ENCODE results near the gene FAM89A.

DNA sequence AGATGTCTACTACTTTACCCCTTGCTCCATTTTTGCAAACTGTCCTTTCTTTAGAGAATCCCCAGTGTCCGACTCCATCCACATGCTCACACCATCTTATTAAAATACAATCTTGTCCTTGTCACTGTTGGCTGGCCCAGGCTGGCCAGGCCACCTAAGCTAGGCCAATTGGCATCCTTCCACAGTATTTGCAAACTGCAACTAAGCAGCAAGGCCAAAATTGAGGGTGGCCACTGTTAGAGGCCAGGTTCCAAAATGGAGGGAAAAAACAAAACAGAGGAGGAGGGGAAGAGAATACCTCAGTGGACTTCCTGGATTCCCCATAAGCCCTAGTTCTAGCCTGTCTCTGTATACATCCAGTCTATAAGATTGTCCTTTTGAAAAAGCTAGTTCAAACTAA, 4.3 kb downstream of the FAM89A start:
- TF ChIP-seq, protein P1, sequence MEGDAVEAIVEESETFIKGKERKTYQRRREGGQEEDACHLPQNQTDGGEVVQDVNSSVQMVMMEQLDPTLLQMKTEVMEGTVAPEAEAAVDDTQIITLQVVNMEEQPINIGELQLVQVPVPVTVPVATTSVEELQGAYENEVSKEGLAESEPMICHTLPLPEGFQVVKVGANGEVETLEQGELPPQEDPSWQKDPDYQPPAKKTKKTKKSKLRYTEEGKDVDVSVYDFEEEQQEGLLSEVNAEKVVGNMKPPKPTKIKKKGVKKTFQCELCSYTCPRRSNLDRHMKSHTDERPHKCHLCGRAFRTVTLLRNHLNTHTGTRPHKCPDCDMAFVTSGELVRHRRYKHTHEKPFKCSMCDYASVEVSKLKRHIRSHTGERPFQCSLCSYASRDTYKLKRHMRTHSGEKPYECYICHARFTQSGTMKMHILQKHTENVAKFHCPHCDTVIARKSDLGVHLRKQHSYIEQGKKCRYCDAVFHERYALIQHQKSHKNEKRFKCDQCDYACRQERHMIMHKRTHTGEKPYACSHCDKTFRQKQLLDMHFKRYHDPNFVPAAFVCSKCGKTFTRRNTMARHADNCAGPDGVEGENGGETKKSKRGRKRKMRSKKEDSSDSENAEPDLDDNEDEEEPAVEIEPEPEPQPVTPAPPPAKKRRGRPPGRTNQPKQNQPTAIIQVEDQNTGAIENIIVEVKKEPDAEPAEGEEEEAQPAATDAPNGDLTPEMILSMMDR (conservative IDR thresholded peaks at IDR 0.05; ENCODE audit: low read length): no peak
- no peak for TF ChIP-seq EZH2phosphoT487 (IDR thresholded peaks at IDR 0.05; ENCODE audit: borderline replicate concordance, low read depth, low read length)
